Thyroid gland (tissue), 4 donors: ENCODE measurements around the gene DISC1.

ENCODE experiments used
- POLR2A ChIP-seq, 2 donors: fragments of 450-650 bp; IDR thresholded peaks; one replicate each; pipeline ENCODE4 v1.6.1; 2017; ENCODE audit warnings: antibody characterized with exemption in 2 of 2, mild to moderate bottlenecking in 2 of 2, moderate library complexity in 1 of 2
- TF ChIP-seq, protein P1 (sequence below), 6 experiments: fragments of 200-600 bp in 3 of 6; fragments of 450-650 bp in 3 of 6; sonication (generic) in 3 of 6; IDR thresholded peaks; one replicate each; pipeline ENCODE4 v1.5.1; 2016 to 2019; ENCODE audit warnings: antibody characterized with exemption in 6 of 6, mild to moderate bottlenecking in 2 of 6, inconsistent platforms in 1 of 6, moderate library complexity in 1 of 6

- TF ChIP-seq, protein P1, sequence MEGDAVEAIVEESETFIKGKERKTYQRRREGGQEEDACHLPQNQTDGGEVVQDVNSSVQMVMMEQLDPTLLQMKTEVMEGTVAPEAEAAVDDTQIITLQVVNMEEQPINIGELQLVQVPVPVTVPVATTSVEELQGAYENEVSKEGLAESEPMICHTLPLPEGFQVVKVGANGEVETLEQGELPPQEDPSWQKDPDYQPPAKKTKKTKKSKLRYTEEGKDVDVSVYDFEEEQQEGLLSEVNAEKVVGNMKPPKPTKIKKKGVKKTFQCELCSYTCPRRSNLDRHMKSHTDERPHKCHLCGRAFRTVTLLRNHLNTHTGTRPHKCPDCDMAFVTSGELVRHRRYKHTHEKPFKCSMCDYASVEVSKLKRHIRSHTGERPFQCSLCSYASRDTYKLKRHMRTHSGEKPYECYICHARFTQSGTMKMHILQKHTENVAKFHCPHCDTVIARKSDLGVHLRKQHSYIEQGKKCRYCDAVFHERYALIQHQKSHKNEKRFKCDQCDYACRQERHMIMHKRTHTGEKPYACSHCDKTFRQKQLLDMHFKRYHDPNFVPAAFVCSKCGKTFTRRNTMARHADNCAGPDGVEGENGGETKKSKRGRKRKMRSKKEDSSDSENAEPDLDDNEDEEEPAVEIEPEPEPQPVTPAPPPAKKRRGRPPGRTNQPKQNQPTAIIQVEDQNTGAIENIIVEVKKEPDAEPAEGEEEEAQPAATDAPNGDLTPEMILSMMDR (IDR thresholded peaks at IDR 0.05) = no peak
- TF ChIP-seq POLR2A (IDR thresholded peaks at IDR 0.05) = no peak
These were observed 33.6 kb downstream of the DISC1 start for GRCh38 chr1:231660198-231660597.
